ENCODE data around the gene RHPN2.
A peak's percentile ranks its signal among the peaks of the same experiment; 100 is the strongest.

RHPN2 gene

DNA sequence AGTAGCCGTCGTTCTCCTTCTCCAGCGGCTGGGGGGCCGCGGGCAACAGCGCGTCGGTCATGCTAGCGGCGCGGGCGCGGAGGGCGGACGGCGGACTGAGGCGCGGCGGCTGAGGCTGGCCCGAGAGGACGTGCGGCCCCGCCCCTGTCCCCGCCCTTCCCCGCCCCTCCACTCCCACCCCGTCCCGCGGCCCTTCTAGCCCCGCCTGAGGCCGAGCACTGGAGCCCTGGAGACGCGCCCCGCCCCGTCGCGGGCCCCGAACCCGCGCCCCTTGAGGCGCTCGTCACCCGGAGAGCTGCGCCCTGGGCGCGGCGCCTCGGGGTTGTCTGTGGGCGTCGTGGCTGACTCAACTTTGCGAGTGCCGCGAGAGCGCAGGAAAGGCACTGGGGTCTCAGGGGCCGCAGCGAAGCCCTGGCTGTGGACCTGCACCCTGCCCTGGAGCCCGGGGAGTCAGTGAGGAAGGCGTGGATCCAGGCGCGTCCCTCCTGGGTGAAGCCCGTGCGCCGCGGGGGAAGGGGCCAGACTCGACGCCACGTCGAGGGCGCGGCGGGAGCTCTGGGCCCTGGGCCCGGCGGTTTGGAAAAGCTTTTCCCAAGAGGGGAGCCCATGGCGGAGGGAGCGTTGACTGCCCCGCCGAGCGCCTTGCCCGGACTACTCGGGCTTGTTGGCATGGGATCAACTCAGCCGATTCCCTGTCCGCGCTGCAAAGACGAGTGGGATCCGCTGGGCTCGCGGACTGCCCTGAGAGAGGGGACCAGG, at the start of gene RHPN2:
RHPN2 (minus strand) TSS at position 97 of the 759 bp plus-strand sequence; CDS start at position 61, 36 bp downstream.
- no peak for DNase-seq (ENCODE audit: low read depth)

DNA sequence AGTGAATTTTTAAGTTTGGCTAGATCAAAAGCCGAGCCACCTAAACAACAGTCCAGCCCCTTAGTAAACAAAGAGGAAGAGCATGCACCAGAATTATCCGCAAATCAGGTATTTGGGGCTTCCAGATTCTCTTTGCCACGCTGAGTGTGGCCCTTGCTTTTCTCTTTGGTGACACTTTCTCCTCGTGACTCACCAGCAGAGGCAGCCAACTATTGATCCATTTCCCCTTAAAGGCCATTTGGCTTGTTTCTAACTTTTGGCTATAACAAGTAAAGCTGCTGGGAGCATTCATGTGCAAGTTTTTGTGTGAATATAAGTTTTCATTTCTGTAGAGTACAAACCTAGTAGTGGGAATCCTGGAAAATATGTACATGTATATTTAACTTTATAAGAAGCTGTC, 49.6 kb upstream of the RHPN2 start:
- DNase-seq (ENCODE audit: low read depth), result no peak

DNA sequence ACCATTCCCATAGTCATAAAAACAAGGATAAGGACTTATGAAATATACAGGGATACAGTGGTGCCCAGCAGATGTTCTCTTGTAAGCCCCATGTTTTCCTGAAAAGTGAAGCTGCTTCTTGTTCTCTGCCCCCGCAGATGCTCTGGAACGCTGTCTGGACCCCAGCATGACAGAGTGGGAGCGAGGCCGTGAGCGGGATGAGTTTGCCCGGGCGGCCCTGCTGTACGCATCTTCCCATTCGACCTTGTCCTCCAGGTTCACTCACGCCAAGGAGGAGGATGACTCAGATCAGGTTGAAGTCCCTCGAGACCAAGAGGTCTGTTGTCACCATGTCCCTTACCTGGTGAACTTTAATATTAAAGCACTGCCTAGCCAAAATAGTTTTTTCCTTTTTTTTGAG, 46.9 kb upstream of the RHPN2 start:
- DNase-seq (ENCODE audit: low read depth), result no peak

DNA sequence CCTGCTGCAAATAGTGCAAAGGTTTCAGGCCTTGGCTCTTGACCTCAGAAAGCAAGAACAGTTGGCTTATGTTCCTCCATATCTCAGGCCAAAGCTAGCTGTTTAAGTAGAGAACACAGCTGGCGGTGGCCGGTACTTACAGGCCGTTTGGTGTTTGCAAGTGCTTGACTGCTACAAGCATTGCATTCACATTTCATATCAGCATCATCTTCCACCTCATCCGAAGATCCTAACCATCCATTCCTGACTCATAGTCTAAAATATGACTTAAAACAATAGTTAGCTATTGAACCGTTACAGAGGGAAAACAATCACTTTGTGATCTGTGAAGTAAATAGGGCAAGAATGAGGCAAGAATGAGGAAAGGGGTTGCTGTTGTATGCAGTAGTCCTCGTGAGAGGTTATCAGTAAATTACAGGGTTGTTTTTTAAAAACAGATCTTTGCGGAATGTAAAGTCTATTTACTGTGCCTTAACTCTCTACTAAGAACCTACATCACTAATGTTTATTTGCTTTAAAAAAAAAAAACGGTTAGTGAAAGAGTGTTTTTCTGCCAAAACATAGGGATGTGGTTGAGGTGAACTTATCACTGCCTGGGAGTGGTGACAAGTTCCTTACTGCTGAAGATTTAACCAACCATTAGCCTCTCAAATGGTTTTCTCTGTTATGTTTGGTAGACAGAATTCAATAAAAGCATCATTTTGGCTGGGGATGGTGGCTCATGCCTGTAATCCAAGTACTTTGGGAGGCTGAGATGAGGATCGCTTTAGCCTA, 45.6 kb upstream of the RHPN2 start:
- no peak for DNase-seq (ENCODE audit: low read depth)

DNA sequence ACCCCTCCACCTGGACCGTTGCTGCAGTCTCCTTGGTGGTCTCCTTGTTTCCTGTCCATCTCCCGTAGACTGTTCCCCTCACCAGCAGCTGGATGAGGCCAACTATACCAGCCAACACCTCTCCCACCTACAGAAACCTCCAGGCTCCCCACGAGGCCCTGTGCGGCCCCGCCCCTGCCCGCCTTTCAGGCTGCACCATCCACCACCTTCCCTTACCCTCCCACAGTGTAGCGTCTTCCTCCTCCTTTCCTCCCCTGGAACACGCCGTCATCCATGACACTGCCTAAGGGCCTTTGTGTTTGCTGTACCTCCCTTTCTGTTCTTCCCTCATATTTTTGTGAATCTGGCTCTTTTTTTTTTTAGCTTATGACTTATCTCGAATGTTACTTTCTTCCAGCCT, 43.5 kb upstream of the RHPN2 start:
- DNase-seq (ENCODE audit: low read depth), result no peak

DNA sequence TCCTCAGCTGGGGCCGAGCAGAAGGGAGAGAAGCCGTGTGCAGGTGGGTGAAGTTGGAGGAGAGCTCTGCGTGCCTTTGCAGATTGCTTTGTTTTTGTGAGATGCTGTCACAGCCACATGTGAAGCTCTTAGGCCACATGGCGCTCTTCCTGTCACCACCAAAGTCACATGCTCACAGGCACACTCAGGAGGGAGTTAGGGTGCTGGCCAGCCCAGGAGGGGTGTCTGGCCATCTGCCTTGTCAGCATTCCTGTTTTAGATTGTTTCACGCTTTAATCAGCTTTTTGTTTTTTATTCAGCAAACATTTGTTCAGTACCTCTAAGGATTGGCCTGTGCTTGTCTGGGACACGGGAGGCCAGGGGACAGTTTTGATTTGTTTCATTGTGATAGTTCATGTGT, 38.2 kb upstream of the RHPN2 start:
- no peak for DNase-seq (ENCODE audit: low read depth)

DNA sequence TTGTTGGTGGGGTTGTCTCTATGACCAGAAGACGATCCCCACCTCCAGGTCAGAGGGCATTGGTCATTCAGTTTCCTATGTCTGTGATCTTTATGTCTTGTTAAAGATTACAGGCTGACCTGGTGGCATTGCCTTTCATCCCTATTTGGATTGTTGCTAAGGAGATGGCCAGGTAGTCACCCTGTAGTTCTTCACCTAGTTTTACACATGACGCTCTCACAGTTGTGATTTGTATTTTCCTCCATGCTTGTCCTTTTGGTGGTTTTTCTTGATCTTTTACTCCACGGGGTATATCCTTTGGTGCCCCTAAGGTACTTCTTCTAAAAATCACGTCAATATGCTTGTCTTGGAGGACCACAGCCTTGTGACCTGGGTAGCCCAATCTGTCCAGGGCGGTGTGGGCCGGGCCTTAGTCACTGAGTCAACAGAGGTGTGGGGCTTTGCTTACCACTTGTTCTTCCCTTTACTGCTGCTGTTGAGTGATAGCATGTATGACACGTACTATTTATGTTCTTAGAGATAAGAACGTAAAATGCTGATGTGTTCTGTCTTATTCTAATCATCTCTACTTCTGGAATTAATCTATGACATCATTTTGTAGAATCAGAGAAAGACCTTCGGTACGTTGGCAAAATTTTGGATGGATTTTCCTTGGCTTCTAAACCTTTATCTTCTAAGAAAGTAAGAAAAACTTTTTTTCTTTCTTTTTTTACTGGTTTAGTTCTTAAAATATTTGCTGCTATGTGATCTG, 36.4 kb upstream of the RHPN2 start:
- no peak for DNase-seq (ENCODE audit: low read depth)

DNA sequence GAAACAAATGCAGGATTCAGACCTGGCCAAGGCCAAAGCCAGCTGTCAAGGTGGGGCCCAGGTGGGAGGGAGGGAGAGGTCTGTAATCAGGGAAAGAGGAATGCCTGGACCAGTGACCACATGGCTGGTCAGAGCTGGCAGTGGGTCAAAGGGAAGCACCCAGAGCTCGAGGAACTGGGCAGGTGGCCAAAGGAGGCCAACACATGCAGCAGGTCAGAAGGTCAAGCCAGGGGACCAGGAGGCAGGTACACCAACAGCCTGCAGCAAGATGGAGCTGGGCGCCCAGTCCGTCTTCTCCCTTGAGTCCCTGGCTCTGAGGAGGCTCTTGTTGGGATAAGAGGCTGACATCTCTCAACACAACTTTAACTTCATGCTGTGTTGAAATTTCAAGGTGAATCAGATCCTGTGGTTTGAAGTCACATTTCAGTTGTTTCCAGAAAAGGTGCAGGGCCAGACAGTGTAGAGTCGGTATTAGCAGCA, 33.4 kb upstream of the RHPN2 start:
- no peak for DNase-seq (ENCODE audit: low read depth)

DNA sequence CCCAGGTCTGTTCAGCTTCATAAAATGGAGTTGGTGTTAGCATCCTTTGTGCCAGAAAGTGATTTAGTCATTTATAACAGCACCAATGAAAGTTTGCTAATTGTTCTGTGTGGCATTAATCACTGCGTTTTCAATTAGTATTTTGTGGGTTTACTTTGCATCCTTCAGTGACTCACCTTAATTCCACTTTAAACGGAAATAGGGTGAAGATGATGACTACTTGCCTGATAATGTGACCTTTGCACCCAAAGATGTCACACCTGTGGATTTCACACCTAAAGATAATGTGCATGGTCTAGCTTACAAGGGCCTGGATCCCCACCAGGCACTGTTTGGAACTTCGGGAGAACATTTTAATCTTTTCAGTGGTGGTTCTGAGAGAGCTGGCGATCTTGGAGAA, 31.3 kb upstream of the RHPN2 start:
- no peak for DNase-seq (ENCODE audit: low read depth)

DNA sequence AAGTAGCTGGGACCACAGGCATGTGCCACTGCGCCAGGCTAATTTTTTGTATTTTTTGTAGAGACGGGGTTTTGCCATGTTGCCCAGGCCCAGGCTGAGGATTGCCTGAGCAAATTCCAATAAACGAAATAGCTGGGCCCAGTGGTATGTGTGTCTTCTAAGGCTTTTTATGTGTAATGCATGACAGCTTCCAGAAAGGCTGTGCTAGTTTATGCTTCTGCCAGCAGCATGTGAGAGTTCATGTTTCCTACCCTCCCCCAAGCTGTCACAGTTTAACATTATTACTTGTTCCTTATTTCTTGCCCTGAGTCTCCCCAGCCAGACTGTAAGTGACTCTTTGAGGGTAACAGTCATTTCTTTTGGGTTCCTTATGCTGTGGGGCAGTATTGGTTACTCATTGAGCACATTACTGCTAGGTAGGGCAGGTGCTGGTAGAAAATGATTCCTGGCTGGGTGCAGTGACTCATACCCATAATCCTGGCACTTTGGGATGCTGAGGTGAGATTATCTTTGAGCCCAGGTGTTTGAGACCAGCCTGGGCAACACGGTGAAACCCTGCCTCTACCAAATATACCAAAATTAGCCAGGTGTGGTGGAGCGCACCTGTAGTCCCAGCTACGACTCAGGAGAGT, 29.9 kb upstream of the RHPN2 start:
- DNase-seq (ENCODE audit: low read depth), result no peak

DNA sequence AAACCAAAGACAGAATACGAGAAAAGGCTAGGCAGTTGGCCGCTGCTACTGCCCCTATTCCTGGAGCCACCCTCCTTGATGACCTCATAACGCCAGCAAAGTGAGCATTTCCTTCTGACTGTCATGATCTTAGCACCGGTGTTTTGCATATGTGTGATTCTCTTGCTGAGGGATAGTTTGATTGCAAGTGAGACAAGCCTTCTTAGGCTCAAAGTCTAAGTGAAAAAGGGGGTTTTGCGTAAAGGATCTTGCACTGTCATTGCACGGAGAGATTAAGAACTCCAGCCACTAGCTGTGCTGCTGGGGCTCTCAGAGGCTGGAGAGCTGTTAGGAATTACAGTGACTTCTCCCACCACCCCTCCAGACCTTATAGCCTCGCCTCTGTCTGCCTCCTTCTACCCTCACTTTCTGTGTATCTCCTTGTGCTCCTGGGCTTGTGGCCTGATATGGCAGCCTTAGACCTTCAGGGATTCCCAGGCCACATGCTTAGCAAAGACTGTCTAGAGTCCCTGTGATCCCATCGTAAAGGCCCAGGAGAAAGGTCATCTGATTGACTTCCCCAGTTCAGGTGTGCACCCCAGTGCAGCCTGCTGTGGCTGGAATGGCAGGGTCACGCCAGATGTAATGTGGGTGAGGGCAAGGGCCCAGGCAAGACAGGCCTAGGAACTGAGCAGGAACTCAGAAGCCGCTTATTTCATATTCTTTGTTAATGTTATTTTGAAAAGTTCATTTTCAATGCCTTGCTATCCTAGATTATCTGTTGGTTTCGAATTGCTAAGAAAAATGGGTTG, 28.9 kb upstream of the RHPN2 start:
- DNase-seq (ENCODE audit: low read depth), result no peak

DNA sequence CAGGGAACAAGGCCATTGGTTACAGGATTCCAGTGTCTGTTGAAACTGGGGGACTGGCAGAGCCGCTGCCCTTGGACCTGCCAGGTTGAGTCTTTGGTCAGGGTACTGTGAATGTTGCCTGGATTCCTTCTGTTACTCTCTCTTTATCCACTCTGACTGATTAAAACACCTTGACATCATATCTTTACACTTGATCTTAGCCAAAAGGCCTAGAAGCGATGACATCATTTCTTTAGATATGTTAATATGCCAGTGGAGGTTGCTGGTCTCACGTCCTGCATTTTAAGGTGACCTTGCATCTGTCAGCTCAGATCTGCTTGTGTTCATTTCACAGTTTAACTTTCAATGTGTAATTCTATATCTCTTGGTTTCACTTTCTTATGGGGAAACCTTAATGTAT, 25.5 kb upstream of the RHPN2 start:
- no peak for DNase-seq (ENCODE audit: low read depth)

DNA sequence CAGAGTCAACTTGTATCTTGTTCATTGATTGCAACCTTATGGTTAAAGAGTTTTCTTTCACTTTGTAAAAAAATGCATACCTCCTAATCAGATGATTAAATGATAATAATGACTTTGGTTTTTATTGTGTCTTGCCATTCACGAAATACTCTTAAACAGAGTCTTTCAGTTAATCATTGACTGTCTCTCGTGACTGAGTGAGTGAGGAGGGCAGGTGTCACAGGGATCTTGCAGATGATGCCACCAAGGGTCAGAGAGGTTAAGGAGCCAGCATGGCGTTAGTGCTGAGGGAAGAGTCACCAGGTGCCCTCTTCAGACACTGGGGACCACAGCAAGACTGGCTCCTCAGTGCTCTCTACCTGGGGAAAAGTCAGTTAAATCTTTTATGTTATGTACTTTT, 24.3 kb upstream of the RHPN2 start:
- no peak for DNase-seq (ENCODE audit: low read depth)

DNA sequence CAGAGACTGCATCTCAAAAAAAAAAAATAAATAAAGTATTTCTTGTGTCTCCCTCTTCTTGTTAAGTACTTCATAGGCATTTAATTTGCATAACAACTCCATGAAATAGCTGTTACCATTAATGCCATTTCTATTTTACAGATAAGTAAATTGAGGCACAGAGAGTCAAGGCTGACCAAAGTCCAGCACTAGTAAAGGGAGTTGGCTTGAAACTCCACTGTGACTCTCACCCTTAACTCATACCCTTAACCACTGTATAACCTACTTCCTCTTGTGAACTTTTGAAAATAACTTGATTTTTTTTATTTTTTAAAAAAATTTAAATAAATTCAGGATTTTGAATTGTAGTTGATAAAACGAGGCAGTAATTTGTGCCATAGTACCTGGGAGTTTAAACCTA, 22.3 kb upstream of the RHPN2 start:
- DNase-seq (ENCODE audit: low read depth), result no peak

DNA sequence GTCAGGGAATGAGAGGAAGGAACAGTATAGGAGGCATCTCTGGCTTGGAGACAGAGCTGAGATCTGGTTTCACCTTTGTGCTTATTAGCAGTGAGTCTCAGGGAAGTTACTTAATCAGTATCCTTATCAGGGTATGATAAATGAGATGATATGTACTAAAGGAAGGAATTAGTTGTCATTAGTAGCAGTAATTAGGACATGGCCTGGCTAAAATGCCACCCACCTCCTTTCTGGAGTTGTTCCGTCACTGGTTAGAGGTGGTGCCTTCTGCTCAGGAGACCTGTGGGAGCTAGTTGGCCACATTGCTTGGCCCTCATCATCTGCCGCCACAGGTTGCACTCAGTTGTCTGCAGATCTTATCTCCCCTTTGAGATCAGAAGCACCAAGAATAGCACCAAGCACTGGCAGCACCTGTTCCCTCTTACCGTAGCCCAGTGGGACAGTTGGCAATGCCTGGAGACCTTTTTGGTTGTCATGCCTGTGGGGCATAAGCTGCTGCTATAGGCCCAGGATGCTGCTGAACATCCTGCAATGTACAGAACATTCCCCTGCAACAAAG, 21.0 kb upstream of the RHPN2 start:
- no peak for DNase-seq (ENCODE audit: low read depth)

DNA sequence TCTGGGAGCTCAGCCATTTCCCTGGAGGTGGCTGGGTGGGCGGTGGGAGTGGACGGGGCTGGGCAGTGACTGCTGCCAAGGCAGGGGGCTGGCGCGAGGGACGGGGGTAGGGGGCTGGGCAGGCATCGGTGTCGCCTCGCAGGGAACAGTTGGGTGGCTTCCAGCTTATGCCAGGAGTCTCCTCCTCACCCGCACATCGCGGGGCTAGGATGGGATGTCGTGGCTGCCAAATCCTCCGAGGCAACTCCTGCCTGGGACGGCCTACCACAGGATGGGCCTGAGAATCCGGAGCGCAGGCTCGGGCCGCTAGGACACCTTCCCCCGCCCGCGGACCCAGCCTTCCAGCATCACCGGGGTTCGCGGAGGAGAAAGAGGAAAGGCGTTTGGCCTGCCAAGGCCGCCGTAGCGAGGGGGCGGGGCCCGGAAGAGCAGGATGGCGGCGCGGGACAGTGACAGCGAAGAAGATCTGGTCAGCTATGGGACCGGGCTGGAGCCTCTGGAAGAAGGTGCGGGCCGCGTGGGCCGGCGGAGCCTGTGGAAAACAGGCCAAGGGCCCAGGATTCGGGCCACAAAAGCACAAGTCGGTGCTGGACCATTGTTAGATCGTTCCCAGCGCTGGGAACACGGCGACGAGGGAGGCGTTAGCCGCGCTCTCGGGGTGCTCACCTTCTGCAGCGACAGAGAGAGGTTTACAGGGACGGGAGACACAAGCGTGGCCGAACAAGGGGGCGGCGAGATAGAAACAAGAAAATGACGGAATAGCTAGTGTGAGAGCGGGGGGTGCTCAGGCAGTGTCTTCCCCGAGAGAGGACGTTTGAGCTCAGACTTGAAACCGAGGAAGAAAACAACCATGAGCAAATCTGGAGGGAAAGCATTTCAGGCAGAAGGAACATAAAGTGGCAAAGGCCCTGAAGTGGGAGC, 16.3 kb upstream of the RHPN2 start, which contains the start of gene GPATCH1:
GPATCH1 (plus strand) TSS at position 421 of the 921 bp plus-strand sequence; CDS start at position 434, 13 bp downstream.
- DNase-seq (ENCODE audit: low read depth), result peak; percentile 36

DNA sequence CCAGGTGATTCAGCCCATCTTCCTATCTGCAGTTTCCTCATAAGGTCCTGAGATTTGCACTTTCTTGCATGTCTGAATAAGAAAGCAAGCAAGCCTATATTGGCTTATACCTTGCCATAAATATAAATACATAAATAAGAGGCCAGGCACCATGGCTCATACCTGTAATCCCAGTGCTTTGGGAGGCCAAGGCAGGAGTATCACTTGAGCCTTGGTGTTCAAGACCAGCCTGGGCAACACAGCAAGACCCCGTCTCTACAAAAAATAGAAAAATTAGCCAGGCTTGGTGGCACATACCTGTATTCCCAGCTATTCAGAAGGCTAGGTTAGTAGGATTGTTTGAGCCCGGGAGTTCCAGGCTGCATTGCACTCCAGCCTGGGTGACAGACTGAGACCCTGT, 10.8 kb upstream of the RHPN2 start:
- no peak for DNase-seq (ENCODE audit: low read depth)

DNA sequence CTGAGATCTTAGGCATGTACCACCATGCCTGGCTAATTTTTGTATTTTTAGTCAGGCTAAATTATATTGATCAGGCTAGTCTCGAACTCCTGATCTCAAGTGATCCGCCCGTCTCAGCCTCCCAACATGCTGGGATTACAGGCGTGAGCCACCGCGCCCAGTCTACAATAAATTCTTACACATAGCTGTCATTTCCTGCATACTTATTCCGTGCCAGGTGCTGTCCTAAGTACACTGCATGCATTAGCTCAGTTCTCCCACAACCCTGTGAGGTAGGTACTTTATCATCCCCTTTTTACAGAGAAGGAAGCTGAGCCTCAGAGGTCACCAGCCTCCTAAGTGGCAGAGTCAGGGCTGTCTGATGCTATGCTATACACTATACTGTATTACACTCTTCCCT, 7.2 kb upstream of the RHPN2 start:
- no peak for DNase-seq (ENCODE audit: low read depth)

DNA sequence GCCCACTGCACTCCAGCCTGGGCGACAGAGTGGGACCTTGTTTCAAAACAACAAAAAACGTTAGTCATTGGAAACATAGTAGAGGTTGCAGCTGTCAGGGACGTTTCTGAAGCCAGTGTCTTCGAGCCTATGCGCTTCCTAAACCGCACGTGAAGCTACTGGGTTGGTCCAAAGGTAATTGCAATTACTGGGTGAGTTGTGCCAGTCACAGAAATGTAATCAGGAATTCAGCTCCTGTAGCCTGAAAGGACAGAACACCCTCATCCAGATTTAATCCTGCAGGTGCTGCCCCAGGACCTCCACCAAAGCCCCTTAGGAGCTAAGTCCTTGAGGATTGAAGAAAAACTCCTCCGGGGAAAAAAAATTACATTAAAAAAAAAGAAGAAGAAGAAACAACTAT, 2.4 kb upstream of the RHPN2 start:
- no peak for DNase-seq (ENCODE audit: low read depth)

DNA sequence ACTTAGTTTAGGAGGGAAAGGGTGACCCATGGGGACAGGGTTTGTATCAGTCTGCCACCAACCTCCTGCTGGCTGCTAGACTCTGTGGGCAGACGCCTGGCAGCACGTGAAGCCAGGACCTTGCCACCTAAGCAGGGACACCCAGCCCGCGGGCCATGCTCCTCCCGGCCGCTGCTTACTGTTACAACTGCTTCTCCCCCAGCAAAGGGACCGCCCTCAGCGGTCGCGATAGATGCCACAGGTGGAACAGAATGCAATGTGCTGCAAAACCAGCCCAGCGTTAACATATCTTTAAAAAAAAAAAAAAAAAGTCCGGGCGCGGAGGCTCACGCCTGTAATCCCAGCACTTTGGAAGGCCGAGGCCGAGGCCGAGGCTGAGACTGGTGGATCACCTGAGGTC, 1.9 kb upstream of the RHPN2 start:
- no peak for DNase-seq (ENCODE audit: low read depth)
